ENCODE results near the gene DAB2. TPM values are rescaled to one million over a fixed set of nuclear protein-coding genes. Genes with fewer than 3 reads are reported as not detected.
"Not testable (repeated sequence)": the region's sequence is repeated elsewhere in the genome, so short reads cannot be mapped to it uniquely, and the experiment has no call there.

The DAB2 gene
- polyA plus RNA-seq, 1 experiment = 206 TPM

- POLR2A ChIA-PET = interaction anchor here (1.3 to 1.5 kb wide), 2 partner anchors 10 to 16 kb away, joined by 6 read pairs; partner anchors contain the start of gene DAB2
- H3K4me3 ChIP-seq (ENCODE audit: low read depth, low read length) = no peak overlapping the region
- CTCF ChIA-PET = interaction anchor here (0.6 to 1.0 kb wide), 2 partner anchors 16 to 261 kb away, joined by 3 read pairs; partner anchors contain the start of gene DAB2
- DNase-seq (ENCODE audit: low read depth, low spot score) = no peak
- no peaks in the 10 kb centered on the region for H3K27me3 ChIP-seq (ENCODE audit: control insufficient read depth, insufficient read depth, low read length)
- no peak for TF ChIP-seq CTCF (IDR thresholded peaks at IDR 0.05; ENCODE audit: low read depth, low read length)
- H3K27ac ChIP-seq (ENCODE audit: low read depth, low read length) = no peak overlapping the region
- H3K9me3 ChIP-seq (ENCODE audit: control insufficient read depth, insufficient read depth, low read length) = no peaks in the 10 kb centered on the region
These were observed 15.7 kb downstream of the DAB2 start for GRCh38 chr5:39409033-39409432.

GRCh38 chr5:39405083-39405843, 19.5 kb downstream of the DAB2 start:
- H3K27me3 ChIP-seq (ENCODE audit: control insufficient read depth, insufficient read depth, low read length) = no peaks in the 10 kb centered on the region

GRCh38 chr5:39403761-39404160, 21.0 kb downstream of the DAB2 start:
- POLR2A ChIA-PET = interaction anchor here (2.8 kb wide), 1 partner anchor 21 kb away, joined by 14 read pairs; the partner anchor contains the start of gene DAB2

More at GRCh38 chr5:39405083-39405843, 19.5 kb downstream of the DAB2 start:
- Histone ChIP-seq H3K9me3 (ENCODE audit: control insufficient read depth, insufficient read depth, low read length) (no peaks in the 10 kb centered on the region), H3K4me3 (ENCODE audit: low read depth, low read length) (no peak overlapping the region), H3K27ac (ENCODE audit: low read depth, low read length) (no peak overlapping the region)
- no peak for TF ChIP-seq CTCF (IDR thresholded peaks at IDR 0.05; ENCODE audit: low read depth, low read length)
- POLR2A ChIA-PET = interaction anchor here (1.4 to 2.8 kb wide), 2 partner anchors 19 to 20 kb away, joined by 3 to 14 read pairs; partner anchors contain the start of gene DAB2
- CTCF ChIA-PET = interaction anchor here (0.6 to 1.0 kb wide), 4 partner anchors 19 to 166 kb away, joined by 3 to 4 read pairs (median 3); partner anchors contain the start of gene DAB2
- no peak for DNase-seq (ENCODE audit: low read depth, low spot score)

GRCh38 chr5:39402140-39402539, 22.6 kb downstream of the DAB2 start:
- H3K4me3 ChIP-seq (ENCODE audit: low read depth, low read length); DNase-seq (ENCODE audit: low read depth, low spot score); H3K9me3 ChIP-seq (ENCODE audit: control insufficient read depth, insufficient read depth, low read length); H3K27me3 ChIP-seq (ENCODE audit: control insufficient read depth, insufficient read depth, low read length): not testable (repeated sequence)
- H3K27ac ChIP-seq (ENCODE audit: low read depth, low read length) = peak overlapping the region; percentile 11
- POLR2A ChIA-PET = interaction anchor here (2.1 to 2.8 kb wide), 2 partner anchors 9 to 22 kb away, joined by 8 to 14 read pairs; partner anchors contain the start of gene DAB2
- CTCF ChIA-PET = interaction anchor here (1.3 to 3.0 kb wide), 3 partner anchors 18 to 169 kb away, joined by 3 to 9 read pairs (median 5); no protein-coding TSS in a partner anchor

More at GRCh38 chr5:39403761-39404160, 21.0 kb downstream of the DAB2 start:
- CTCF ChIA-PET = interaction anchor here (0.6 to 3.0 kb wide), 4 partner anchors 15 to 167 kb away, joined by 3 to 9 read pairs (median 6); no protein-coding TSS in a partner anchor
- not testable (repeated sequence) for H3K27me3 ChIP-seq (ENCODE audit: control insufficient read depth, insufficient read depth, low read length); H3K27ac ChIP-seq (ENCODE audit: low read depth, low read length); DNase-seq (ENCODE audit: low read depth, low spot score); H3K9me3 ChIP-seq (ENCODE audit: control insufficient read depth, insufficient read depth, low read length); H3K4me3 ChIP-seq (ENCODE audit: low read depth, low read length)

- TF ChIP-seq CTCF (IDR thresholded peaks at IDR 0.05; ENCODE audit: low read depth, low read length) = no peak
- H3K9me3 ChIP-seq (ENCODE audit: control insufficient read depth, insufficient read depth, low read length) = no peaks in the 10 kb centered on the region
- H3K4me3 ChIP-seq (ENCODE audit: low read depth, low read length) = no peak overlapping the region
- ChIA-PET CTCF (interaction anchor here (1.3 to 7.5 kb wide), 5 partner anchors 19 to 170 kb away, joined by 3 to 44 read pairs (median 9); partner anchors contain the start of gene DAB2), POLR2A (interaction anchor here (1.3 to 2.1 kb wide), 2 partner anchors 10 to 24 kb away, joined by 7 to 8 read pairs; partner anchors contain the start of gene DAB2)
- peak overlapping the region; percentile 68 for H3K27ac ChIP-seq (ENCODE audit: low read depth, low read length)
- DNase-seq (ENCODE audit: low read depth, low spot score) = no peak
- H3K27me3 ChIP-seq (ENCODE audit: control insufficient read depth, insufficient read depth, low read length) = no peaks in the 10 kb centered on the region
These were observed 23.8 kb downstream of the DAB2 start for GRCh38 chr5:39400713-39401578.

Measured in AG04450 (cell line).